ENCODE results near the gene ATP1B2.

ATP1B2 gene

DNA sequence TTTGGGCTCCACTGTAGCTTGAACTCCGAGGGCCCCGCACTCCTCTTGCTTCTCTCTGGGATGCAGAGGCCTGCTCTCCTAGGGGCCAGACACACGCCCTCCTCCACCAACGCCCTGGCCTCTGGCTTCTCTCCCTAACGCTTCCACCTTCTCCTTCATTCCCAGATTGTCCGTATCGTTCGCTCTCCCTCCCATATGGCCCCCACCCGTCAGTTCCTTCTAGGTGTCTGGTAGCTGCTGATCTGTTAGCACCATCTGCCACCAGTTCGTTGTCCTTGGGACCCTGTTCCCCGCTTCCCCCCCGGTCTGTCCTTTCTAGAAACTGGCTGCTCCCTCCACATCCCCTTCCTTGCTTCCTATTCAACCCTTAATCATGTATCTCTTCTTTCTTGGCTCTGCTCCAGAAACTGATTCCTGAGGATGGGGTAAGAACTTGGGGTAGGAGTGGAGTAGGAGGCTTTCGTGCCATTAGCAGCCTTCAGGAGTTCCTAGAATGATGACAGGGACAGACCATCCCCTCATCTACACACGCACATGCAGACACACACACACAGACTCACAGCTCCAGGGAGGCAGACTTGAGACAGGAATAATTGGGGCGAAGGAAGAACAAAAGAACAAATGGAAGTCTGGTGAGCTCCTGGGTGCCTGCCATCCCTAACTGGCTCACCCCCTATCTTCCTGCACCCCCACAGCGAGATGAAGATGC lies 4.3 kb downstream of the ATP1B2 start:
- H3K36me3 ChIP-seq (replicated peaks; ENCODE audit: low read depth, low read length) = no peaks in the 10 kb centered on the region
- no peaks in the 10 kb centered on the region for H3K4me1 ChIP-seq (ENCODE audit: low read length)
- no peaks in the 10 kb centered on the region for H3K79me2 ChIP-seq (ENCODE audit: low read length)
- no peak overlapping the region for H3K4me2 ChIP-seq (ENCODE audit: low read length)
- no peaks in the 10 kb centered on the region for H4K20me1 ChIP-seq (ENCODE audit: insufficient read depth, low read length)
- TF ChIP-seq, protein P1, sequence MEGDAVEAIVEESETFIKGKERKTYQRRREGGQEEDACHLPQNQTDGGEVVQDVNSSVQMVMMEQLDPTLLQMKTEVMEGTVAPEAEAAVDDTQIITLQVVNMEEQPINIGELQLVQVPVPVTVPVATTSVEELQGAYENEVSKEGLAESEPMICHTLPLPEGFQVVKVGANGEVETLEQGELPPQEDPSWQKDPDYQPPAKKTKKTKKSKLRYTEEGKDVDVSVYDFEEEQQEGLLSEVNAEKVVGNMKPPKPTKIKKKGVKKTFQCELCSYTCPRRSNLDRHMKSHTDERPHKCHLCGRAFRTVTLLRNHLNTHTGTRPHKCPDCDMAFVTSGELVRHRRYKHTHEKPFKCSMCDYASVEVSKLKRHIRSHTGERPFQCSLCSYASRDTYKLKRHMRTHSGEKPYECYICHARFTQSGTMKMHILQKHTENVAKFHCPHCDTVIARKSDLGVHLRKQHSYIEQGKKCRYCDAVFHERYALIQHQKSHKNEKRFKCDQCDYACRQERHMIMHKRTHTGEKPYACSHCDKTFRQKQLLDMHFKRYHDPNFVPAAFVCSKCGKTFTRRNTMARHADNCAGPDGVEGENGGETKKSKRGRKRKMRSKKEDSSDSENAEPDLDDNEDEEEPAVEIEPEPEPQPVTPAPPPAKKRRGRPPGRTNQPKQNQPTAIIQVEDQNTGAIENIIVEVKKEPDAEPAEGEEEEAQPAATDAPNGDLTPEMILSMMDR (IDR thresholded peaks at IDR 0.05; ENCODE audit: low read depth, low read length) = no peak
- TF ChIP-seq EZH2phosphoT487 (IDR thresholded peaks at IDR 0.05; ENCODE audit: low read depth) = no peak
- no peak overlapping the region for H3K27ac ChIP-seq (ENCODE audit: low read length)
- H3K9ac ChIP-seq (ENCODE audit: low read length) = no peak overlapping the region
- no peak overlapping the region for H3K4me3 ChIP-seq (ENCODE audit: low read length)
- no peaks in the 10 kb centered on the region for H3K27me3 ChIP-seq (ENCODE audit: low read depth, low read length)
- no peak overlapping the region for H2AFZ ChIP-seq (ENCODE audit: low read depth, low read length)
- H3K9me3 ChIP-seq (ENCODE audit: insufficient read depth, low read length) = no peaks in the 10 kb centered on the region

DNA sequence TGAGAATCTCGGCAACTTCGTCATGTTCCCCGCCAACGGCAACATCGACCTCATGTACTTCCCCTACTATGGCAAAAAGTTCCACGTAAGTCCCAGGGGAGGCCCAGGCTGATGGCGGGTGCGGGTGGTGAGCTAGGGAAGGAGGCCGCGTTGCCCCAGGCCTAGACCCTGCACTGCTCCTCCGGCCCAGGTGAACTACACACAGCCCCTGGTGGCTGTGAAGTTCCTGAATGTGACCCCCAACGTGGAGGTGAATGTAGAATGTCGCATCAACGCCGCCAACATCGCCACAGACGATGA lies 4.8 kb downstream of the ATP1B2 start:
- Histone ChIP-seq H3K4me3 (ENCODE audit: low read length) (no peak overlapping the region), H2AFZ (ENCODE audit: low read depth, low read length) (no peak overlapping the region), H3K27me3 (ENCODE audit: low read depth, low read length) (no peaks in the 10 kb centered on the region), H3K79me2 (ENCODE audit: low read length) (no peaks in the 10 kb centered on the region), H3K27ac (ENCODE audit: low read length) (no peak overlapping the region), H3K36me3 (replicated peaks; ENCODE audit: low read depth, low read length) (no peaks in the 10 kb centered on the region), H3K9me3 (ENCODE audit: insufficient read depth, low read length) (no peaks in the 10 kb centered on the region), H3K4me2 (ENCODE audit: low read length) (no peak overlapping the region), H4K20me1 (ENCODE audit: insufficient read depth, low read length) (no peaks in the 10 kb centered on the region), H3K9ac (ENCODE audit: low read length) (no peak overlapping the region), H3K4me1 (ENCODE audit: low read length) (no peaks in the 10 kb centered on the region)
- TF ChIP-seq, protein P1 (IDR thresholded peaks at IDR 0.05; ENCODE audit: low read depth, low read length) = no peak
- TF ChIP-seq EZH2phosphoT487 (IDR thresholded peaks at IDR 0.05; ENCODE audit: low read depth) = no peak

DNA sequence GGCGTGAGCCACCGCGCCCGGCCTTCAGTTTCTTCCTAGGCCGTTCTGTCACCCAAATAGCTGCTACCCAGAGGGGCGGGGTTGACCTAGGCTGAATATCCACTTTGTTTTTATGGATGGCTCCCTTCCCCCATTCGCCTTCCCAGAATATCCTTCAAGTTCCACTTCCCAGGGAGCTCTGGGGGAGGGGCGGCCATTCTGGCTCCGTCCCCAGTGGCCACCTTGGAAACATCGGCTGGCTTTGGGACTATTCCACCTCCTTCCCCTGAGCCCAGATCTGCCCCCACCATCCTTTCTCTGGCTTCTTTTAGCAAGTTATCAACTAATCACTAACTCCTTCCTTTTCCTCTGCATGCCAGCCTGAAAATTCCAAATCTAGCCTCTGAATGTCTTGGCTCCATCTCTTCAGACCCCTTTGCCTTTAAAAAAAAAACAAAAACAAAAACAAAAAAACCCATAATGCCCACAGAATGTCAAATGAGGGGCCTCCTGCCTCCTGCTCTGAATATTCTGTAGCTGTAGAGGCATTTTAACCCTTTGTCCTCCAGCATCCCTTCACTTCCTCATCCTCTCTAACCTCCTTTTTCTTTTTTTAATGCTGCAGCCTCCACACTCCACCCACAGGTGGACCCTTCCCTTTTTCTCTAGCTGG lies 6.4 kb downstream of the ATP1B2 start:
- Histone ChIP-seq H3K4me2 (ENCODE audit: low read length) (no peak overlapping the region), H2AFZ (ENCODE audit: low read depth, low read length) (no peak overlapping the region), H3K9me3 (ENCODE audit: insufficient read depth, low read length) (no peaks in the 10 kb centered on the region), H3K27ac (ENCODE audit: low read length) (no peak overlapping the region), H3K79me2 (ENCODE audit: low read length) (no peaks in the 10 kb centered on the region), H3K4me3 (ENCODE audit: low read length) (no peak overlapping the region), H3K9ac (ENCODE audit: low read length) (no peak overlapping the region), H4K20me1 (ENCODE audit: insufficient read depth, low read length) (no peaks in the 10 kb centered on the region), H3K36me3 (replicated peaks; ENCODE audit: low read depth, low read length) (no peaks in the 10 kb centered on the region), H3K27me3 (ENCODE audit: low read depth, low read length) (no peaks in the 10 kb centered on the region), H3K4me1 (ENCODE audit: low read length) (no peaks in the 10 kb centered on the region)
- TF ChIP-seq EZH2phosphoT487 (IDR thresholded peaks at IDR 0.05; ENCODE audit: low read depth) = no peak
- TF ChIP-seq, protein P1 (IDR thresholded peaks at IDR 0.05; ENCODE audit: low read depth, low read length) = no peak

DNA sequence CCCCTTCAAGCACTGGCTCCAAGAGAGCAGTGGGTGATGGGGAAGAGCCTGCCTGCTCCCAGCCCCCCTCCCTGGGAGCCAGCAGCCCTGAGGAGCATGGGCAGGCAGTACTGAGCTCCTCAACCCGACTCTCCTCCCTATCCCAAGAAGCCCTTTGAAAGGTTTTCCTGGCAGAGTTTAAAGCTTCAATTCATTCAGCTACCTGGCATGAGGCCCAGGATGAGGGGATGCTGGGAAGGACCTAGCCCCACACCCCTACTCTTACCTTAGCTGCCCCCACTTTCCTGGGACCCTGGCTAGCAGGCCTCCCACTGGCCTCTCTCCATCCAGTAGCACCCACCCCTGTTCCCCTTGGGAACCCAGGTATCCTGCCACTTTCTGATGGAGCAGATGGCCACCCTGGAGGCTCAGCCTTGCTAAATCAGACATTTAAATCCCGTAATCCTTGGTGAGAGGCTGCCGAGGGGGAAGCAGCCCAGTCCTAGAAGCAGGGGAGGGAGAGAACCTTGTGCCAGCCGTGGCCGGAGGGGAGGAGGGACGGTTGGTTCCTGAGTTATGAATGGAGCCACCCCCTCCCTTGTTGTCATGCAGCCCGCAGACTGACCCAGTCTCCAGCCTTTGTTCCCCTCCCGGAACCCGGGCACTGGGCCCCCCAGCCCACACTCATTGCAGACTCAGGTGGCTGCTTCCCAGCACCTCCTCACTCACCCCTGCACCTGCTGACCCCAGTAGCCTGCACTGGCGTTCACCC lies 17.1 kb downstream of the ATP1B2 start:
- no peak overlapping the region for H3K27ac ChIP-seq (ENCODE audit: low read length)

More for the DNA sequence above, 17.1 kb downstream of the ATP1B2 start:
- Histone ChIP-seq H3K4me3 (ENCODE audit: low read length) (no peak overlapping the region), H3K9me3 (ENCODE audit: insufficient read depth, low read length) (no peaks in the 10 kb centered on the region), H3K4me2 (ENCODE audit: low read length) (no peak overlapping the region), H3K27me3 (ENCODE audit: low read depth, low read length) (no peaks in the 10 kb centered on the region), H3K36me3 (replicated peaks; ENCODE audit: low read depth, low read length) (peaks cover 13% of the 10 kb centered on the region), H3K9ac (ENCODE audit: low read length) (no peak overlapping the region), H3K4me1 (ENCODE audit: low read length) (no peaks in the 10 kb centered on the region), H3K79me2 (ENCODE audit: low read length) (no peaks in the 10 kb centered on the region), H4K20me1 (ENCODE audit: insufficient read depth, low read length) (no peaks in the 10 kb centered on the region), H2AFZ (ENCODE audit: low read depth, low read length) (no peak overlapping the region)
- TF ChIP-seq, protein P1 (IDR thresholded peaks at IDR 0.05; ENCODE audit: low read depth, low read length) = no peak
- TF ChIP-seq EZH2phosphoT487 (IDR thresholded peaks at IDR 0.05; ENCODE audit: low read depth) = no peak
